ENCODE data around the gene PRRT1.

DNA sequence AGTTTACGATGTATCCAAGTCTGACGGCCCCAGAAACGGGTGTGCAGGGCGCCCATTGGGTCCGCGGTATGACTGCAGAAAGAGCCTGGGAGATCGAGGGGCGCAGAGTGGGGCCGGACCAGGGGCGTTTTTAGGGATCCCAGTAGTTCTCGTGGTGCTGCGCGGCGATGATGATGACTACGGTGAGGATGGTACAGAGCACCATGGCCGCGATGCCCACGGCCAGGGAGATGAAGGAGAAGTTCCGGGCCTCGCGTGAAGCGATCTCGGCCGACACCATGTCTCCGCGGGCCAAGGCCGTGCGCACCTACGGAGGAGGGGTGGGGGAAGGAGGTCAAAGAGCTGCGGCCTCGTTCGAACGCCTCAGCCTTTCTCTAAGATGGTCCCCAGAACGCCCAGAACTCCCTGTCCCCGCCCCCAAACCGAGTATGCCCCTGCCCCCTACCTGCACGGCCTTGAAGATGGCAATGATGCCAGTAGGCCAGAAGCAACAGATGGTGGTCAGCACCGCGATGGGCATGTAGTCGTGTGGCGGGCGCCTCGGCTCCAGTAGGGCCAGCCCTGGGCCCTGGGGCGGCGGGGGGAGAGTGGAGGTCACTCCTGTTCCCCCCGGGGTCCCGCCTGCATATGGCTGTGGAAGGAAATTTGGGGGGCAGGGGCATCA is 2.5 kb downstream of the PRRT1 start:
- TF ChIP-seq, protein P1, sequence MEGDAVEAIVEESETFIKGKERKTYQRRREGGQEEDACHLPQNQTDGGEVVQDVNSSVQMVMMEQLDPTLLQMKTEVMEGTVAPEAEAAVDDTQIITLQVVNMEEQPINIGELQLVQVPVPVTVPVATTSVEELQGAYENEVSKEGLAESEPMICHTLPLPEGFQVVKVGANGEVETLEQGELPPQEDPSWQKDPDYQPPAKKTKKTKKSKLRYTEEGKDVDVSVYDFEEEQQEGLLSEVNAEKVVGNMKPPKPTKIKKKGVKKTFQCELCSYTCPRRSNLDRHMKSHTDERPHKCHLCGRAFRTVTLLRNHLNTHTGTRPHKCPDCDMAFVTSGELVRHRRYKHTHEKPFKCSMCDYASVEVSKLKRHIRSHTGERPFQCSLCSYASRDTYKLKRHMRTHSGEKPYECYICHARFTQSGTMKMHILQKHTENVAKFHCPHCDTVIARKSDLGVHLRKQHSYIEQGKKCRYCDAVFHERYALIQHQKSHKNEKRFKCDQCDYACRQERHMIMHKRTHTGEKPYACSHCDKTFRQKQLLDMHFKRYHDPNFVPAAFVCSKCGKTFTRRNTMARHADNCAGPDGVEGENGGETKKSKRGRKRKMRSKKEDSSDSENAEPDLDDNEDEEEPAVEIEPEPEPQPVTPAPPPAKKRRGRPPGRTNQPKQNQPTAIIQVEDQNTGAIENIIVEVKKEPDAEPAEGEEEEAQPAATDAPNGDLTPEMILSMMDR (IDR thresholded peaks at IDR 0.05), result peak; percentile 57
- no peak for TF ChIP-seq ZFX (IDR thresholded peaks at IDR 0.05; ENCODE audit: borderline replicate concordance)

All from 22Rv1 (cell line).